Activated CD8-positive, alpha-beta T cell treated with anti-CD3 and anti-CD28 coated beads for 36 hours (primary cell): ENCODE results near the gene SLC15A5. TPM values are rescaled to one million over a fixed set of nuclear protein-coding genes. Genes with fewer than 3 reads are reported as not detected.

ENCODE experiments used
- ATAC-seq: fragments of 200-7000 bp; cut with Tn5 transposase; one replicate; pipeline ENCODE4 v1.10.0; 2021; ENCODE audit warnings: mild to moderate bottlenecking, moderate library complexity
- CTCF ChIA-PET: fragments of 350-600 bp; sonication (Branson Sonifier 250); formaldehyde crosslinking; loops from one replicate; lab custom pipeline; 2021; ENCODE audit warnings: antibody characterized with exemption; lab: Charles Lee
- POLR2A ChIA-PET: fragments of 350-600 bp; sonication (Branson Sonifier 250); formaldehyde crosslinking; loops from one replicate; lab custom pipeline; 2021; ENCODE audit warnings: antibody characterized with exemption; lab: Charles Lee
- DNase-seq: peaks from one replicate; pipeline ENCODE4 v3.0.0-alpha.2; 2020
- H3K27ac Mint-ChIP-seq: one replicate; pipeline ENCODE4 v1.8.0; 2021; ENCODE audit warnings: mild to moderate bottlenecking, mixed read lengths
- H3K27me3 Mint-ChIP-seq: one replicate; pipeline ENCODE4 v1.8.0; 2021; ENCODE audit warnings: mixed read lengths
- H3K36me3 Mint-ChIP-seq: one replicate; pipeline ENCODE4 v1.8.0; 2021; ENCODE audit warnings: low read depth, mixed read lengths
- H3K4me1 Mint-ChIP-seq: one replicate; pipeline ENCODE4 v1.8.0; 2021; ENCODE audit warnings: low read depth, mixed read lengths
- H3K4me3 Mint-ChIP-seq: one replicate; pipeline ENCODE4 v1.8.0; 2021; ENCODE audit warnings: mild to moderate bottlenecking, moderate library complexity, mixed read lengths
- H3K9me3 Mint-ChIP-seq: one replicate; pipeline ENCODE4 v1.8.0; 2021; ENCODE audit warnings: mixed read lengths
- intact Hi-C: fragments of 100-400 bp; cut with micrococcal nuclease; formaldehyde crosslinking; loops from one replicate; pipeline ENCODE4 v1.10.0; 2022
- total RNA-seq, 2 experiments: library from RNA; stranded (reverse); gene quantifications; one replicate each; pipeline ENCODE4 v1.2.3, GENCODE V29; 2021
- TF ChIP-seq, protein P1 (sequence below): fragments of 200-600 bp; IDR thresholded peaks from one replicate; pipeline ENCODE4 v1.8.0; 2022; ENCODE audit warnings: antibody characterized with exemption, mild to moderate bottlenecking

SLC15A5 gene
- total RNA-seq, 2 experiments from 2014 or later, result not detected

DNA sequence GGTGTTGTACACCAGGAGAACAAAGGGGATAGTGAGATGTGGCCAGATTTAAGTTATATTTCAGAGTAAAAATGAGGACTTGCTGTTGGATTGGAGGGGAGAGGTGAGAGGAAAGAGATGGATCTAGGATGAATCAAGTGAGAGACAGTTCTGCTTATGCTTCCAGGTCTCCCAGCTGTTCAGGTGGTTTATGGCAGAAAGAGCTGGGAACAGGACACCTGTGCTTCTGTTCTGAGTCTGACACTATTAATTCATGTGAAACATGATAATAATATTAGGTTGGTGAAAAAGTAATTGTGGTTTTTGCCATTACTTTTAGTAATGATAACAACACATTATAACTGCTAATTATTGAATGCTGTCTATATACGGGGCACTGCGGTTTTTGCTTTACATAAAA, 55.7 kb downstream of the SLC15A5 start:
- ATAC-seq, result no peak
- Mint-ChIP-seq H3K4me1 (no peaks in the 10 kb centered on the region), H3K4me3 (no peak overlapping the region), H3K27ac (no peak overlapping the region), H3K36me3 (no peaks in the 10 kb centered on the region), H3K27me3 (no peaks in the 10 kb centered on the region), H3K9me3 (no peaks in the 10 kb centered on the region)
- CTCF ChIA-PET, result no interaction called here
- TF ChIP-seq, protein P1, sequence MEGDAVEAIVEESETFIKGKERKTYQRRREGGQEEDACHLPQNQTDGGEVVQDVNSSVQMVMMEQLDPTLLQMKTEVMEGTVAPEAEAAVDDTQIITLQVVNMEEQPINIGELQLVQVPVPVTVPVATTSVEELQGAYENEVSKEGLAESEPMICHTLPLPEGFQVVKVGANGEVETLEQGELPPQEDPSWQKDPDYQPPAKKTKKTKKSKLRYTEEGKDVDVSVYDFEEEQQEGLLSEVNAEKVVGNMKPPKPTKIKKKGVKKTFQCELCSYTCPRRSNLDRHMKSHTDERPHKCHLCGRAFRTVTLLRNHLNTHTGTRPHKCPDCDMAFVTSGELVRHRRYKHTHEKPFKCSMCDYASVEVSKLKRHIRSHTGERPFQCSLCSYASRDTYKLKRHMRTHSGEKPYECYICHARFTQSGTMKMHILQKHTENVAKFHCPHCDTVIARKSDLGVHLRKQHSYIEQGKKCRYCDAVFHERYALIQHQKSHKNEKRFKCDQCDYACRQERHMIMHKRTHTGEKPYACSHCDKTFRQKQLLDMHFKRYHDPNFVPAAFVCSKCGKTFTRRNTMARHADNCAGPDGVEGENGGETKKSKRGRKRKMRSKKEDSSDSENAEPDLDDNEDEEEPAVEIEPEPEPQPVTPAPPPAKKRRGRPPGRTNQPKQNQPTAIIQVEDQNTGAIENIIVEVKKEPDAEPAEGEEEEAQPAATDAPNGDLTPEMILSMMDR, result no peak
- POLR2A ChIA-PET, result no interaction called here
- no peak for DNase-seq
- intact Hi-C loops, result no loop called here

DNA sequence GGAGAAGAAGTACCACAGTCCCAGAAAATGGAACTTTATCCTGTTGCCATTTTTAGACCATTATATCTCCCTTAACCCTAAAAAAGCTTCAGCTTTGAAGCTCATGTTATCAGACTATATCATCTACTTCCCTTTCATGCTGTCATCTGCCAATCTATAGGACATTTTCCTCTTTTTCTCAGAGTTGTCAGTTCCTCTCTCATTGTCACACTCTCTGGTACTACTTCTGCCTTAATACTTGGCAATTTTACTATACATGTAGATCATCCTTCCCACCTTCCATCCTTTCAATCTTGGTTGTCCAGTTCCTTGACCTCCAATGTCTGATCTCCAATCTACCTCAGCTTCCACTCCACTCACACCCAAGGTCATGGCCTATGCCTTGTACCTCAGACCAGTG, 57.4 kb downstream of the SLC15A5 start:
- DNase-seq (no peak), ATAC-seq (no peak)
- CTCF ChIA-PET, result no interaction called here
- no peaks in the 10 kb centered on the region for H3K27me3 Mint-ChIP-seq
- intact Hi-C loops, result no loop called here
- no peaks in the 10 kb centered on the region for H3K9me3 Mint-ChIP-seq
- no peaks in the 10 kb centered on the region for H3K4me1 Mint-ChIP-seq
- H3K36me3 Mint-ChIP-seq, result no peaks in the 10 kb centered on the region
- TF ChIP-seq, protein P1, result no peak
- H3K4me3 Mint-ChIP-seq, result no peak overlapping the region
- POLR2A ChIA-PET, result no interaction called here
- H3K27ac Mint-ChIP-seq, result no peak overlapping the region

DNA sequence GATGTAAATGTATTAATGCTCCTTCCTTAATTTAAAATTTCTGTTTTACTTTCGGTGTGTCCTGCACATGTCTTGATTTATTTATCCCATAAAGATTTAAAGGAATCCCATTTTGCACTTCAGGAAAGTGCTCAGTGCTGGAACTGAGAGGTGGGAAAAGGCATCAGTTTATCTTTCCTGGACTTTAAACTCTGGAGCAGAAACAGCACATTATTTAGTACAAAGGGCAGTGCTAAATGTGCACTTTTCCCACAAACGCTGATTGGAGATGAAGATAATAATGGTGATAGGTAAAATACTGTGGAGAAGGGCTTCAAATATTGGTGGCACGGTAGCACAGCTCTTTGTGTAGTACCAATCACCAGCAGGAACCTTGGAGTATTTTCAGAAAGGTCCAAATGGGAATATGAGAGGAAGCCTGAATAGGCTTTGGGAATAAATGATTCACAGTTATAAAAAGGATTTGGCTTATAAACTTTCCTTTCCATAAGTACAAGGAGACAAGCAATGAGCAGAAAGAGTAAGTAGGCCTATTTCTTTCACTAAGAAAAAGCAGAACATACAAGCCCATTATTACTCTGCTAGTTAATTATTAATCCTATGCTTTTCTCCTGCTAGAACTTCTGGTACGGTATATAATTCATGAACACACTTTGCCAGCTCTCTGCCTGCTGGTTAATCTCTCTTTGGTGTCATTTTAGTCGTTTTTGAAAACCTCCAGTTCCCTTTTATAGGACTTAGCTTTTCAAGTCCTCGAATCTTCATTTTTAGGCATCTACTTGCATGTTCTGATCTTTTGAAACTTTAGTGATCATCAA, 58.3 kb downstream of the SLC15A5 start:
- intact Hi-C loops, result no loop called here

DNA sequence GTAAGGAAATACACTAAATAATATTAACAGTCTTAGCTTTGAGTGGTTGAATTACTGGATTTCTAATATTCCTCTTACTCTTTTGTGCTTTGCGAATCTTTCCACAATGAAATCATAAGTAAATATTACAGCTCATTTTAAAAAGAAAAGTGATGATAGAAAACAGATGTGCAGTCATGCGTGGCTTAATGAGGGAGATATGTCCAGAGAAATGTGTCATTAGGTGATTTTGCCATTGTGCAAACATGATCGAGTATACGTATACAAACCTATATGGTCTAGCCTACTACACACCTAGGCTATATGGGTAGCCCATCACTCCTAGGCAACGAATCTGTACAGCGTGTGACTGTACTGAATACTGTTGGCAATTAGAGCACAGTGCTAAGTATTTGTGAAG, 59.3 kb downstream of the SLC15A5 start:
- intact Hi-C loops, result no loop called here
- CTCF ChIA-PET, result no interaction called here

More for the DNA sequence above, 58.3 kb downstream of the SLC15A5 start:
- ChIA-PET POLR2A (no interaction called here), CTCF (no interaction called here)
- no peak overlapping the region for H3K4me3 Mint-ChIP-seq
- no peak overlapping the region for H3K27ac Mint-ChIP-seq
- H3K9me3 Mint-ChIP-seq, result no peaks in the 10 kb centered on the region
- no peak for DNase-seq
- TF ChIP-seq, protein P1, result no peak
- ATAC-seq, result no peak
- H3K4me1 Mint-ChIP-seq, result no peaks in the 10 kb centered on the region
- no peaks in the 10 kb centered on the region for H3K36me3 Mint-ChIP-seq
- H3K27me3 Mint-ChIP-seq, result no peaks in the 10 kb centered on the region

DNA sequence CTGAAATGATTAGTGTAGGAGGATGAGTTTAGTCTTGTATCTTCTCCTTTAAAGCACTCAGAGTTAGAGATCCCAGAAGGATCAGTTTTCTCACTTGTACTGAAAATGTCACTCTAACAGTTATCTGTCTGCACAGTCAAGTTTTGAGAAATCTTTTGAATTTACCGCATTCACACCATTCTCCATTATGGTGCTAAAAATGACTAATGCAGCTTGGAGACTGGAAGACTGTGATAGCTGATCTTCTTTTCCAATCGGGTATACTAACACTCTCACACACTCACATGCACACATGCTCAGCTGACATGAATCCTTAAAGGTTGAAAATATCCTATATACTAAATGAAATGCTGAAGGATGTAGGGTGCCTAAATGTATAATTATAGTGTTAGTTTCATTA, 65.8 kb downstream of the SLC15A5 start:
- H3K4me1 Mint-ChIP-seq, result no peaks in the 10 kb centered on the region
- H3K36me3 Mint-ChIP-seq, result no peaks in the 10 kb centered on the region
- intact Hi-C loops, result no loop called here
- H3K9me3 Mint-ChIP-seq, result no peaks in the 10 kb centered on the region
- H3K27ac Mint-ChIP-seq, result no peak overlapping the region
- ATAC-seq (no peak), DNase-seq (no peak)
- ChIA-PET POLR2A (no interaction called here), CTCF (no interaction called here)
- TF ChIP-seq, protein P1, result no peak
- H3K27me3 Mint-ChIP-seq, result no peaks in the 10 kb centered on the region
- no peak overlapping the region for H3K4me3 Mint-ChIP-seq

More for the DNA sequence above, 59.3 kb downstream of the SLC15A5 start:
- Mint-ChIP-seq H3K4me3 (no peak overlapping the region), H3K4me1 (no peaks in the 10 kb centered on the region), H3K9me3 (no peaks in the 10 kb centered on the region), H3K27ac (no peak overlapping the region), H3K27me3 (no peaks in the 10 kb centered on the region), H3K36me3 (no peaks in the 10 kb centered on the region)
- POLR2A ChIA-PET, result interaction anchor here (0.7 kb wide), 1 partner anchor 1050 kb away, joined by 3 read pairs; no protein-coding TSS in a partner anchor
- TF ChIP-seq, protein P1, result no peak
- ATAC-seq (no peak), DNase-seq (no peak)
